Peyer's patch (tissue), 4 donors: ENCODE results near the gene CIB4.

ENCODE experiments used
- CTCF ChIP-seq, 6 experiments: fragments of 450-650 bp in 4 of 6; fragments of 200-600 bp in 2 of 6; sonication (generic) in 1 of 6; IDR thresholded peaks; one replicate each; pipeline ENCODE4 v1.5.1; 2017 to 2019; ENCODE audit warnings: antibody characterized with exemption in 6 of 6, mild to moderate bottlenecking in 3 of 6, moderate library complexity in 1 of 6
- POLR2A ChIP-seq, 2 donors: fragments of 450-650 bp; IDR thresholded peaks; one replicate each; pipeline ENCODE4 v1.5.1; 2017; ENCODE audit warnings: antibody characterized with exemption in 2 of 2, mild to moderate bottlenecking in 2 of 2, moderate library complexity in 2 of 2

- TF ChIP-seq CTCF (IDR thresholded peaks at IDR 0.05) = no peak
- TF ChIP-seq POLR2A (IDR thresholded peaks at IDR 0.05) = no peak
These were observed 41.8 kb downstream of the CIB4 start for GRCh38 chr2:26599387-26599786.
